GM06990 (cell line): ENCODE data around the gene POLR3GL.

Experiments
- DNase-seq: peaks from one replicate; pipeline ENCODE4 v3.0.0-alpha.2; 2011; ENCODE audit not compliant: insufficient read length; ENCODE audit errors: extremely low read depth
- H3K27me3 ChIP-seq: replicated peaks from 2 replicates; pipeline ENCODE4 v1.6.0; 2011; ENCODE audit warnings: low read length; ENCODE audit not compliant: control insufficient read depth, insufficient read depth
- H3K36me3 ChIP-seq: 2 replicates; pipeline ENCODE4 v1.5.1; 2011; ENCODE audit warnings: low read length; ENCODE audit not compliant: control insufficient read depth, insufficient read depth
- H3K4me3 ChIP-seq: replicated peaks from 2 replicates; pipeline ENCODE4 v1.5.1; 2011; ENCODE audit warnings: low read depth, mild to moderate bottlenecking, control low read depth, low read length
- CTCF ChIP-seq: IDR thresholded peaks from 2 replicates; pipeline ENCODE4 v1.5.1; 2011; ENCODE audit warnings: low read length, control low read depth, mild to moderate bottlenecking, inconsistent platforms; ENCODE audit not compliant: insufficient read depth, poor library complexity, severe bottlenecking

Gene POLR3GL

GRCh38 chr1:145996433-145997015 is 32.0 kb downstream of the POLR3GL start, which contains the start of gene TXNIP:
Gene TXNIP (minus strand): TSS chr1:145996579. CDS start chr1:145996266, 313 bp downstream.
- peak; percentile 90 for DNase-seq
- no peaks in the 10 kb centered on the region for H3K27me3 ChIP-seq
- peak within 1 kb of the TSS; percentile 68 for H3K4me3 ChIP-seq
- peaks cover 9% of the 10 kb centered on the region for H3K36me3 ChIP-seq
- no peak for TF ChIP-seq CTCF

- no peak for TF ChIP-seq CTCF
Measured at GRCh38 chr1:145997016-145997717, 32.7 kb downstream of the POLR3GL start.

GRCh38 chr1:145997718-145998023 is 33.2 kb downstream of the POLR3GL start:
- no peak overlapping the region; the same call in 1 of the 2 replicates for H3K4me3 ChIP-seq
- DNase-seq, result no peak
- no peak for TF ChIP-seq CTCF
- peaks cover 9% of the 10 kb centered on the region for H3K36me3 ChIP-seq
- H3K27me3 ChIP-seq, result no peaks in the 10 kb centered on the region

More at GRCh38 chr1:145997016-145997717, 32.7 kb downstream of the POLR3GL start:
- Histone ChIP-seq H3K4me3 (peak overlapping the region; percentile 68), H3K27me3 (no peaks in the 10 kb centered on the region), H3K36me3 (peaks cover 9% of the 10 kb centered on the region)
- peak; percentile 61 for DNase-seq

- peaks cover 2% of the 10 kb centered on the region for H3K36me3 ChIP-seq
- no peak for TF ChIP-seq CTCF
- H3K27me3 ChIP-seq, result no peaks in the 10 kb centered on the region
- no peak overlapping the region for H3K4me3 ChIP-seq
- no peak for DNase-seq
Measured at GRCh38 chr1:145999321-146000024, 35.0 kb downstream of the POLR3GL start.

GRCh38 chr1:146001709-146002108 is 37.2 kb downstream of the POLR3GL start:
- Histone ChIP-seq H3K36me3 (no peaks in the 10 kb centered on the region), H3K4me3 (no peak overlapping the region), H3K27me3 (no peaks in the 10 kb centered on the region)
- TF ChIP-seq CTCF, result no peak
- DNase-seq, result no peak
